Esophagus muscularis mucosa (tissue), 3 donors: ENCODE measurements around the gene ENKUR.

Source experiments
- CTCF ChIP-seq, 3 experiments: fragments of 200-600 bp in 2 of 3; fragments of 450-650 bp in 1 of 3; sonication (generic) in 2 of 3; IDR thresholded peaks; one replicate each; pipeline ENCODE4 v1.5.1; 2017 to 2019; ENCODE audit warnings: antibody characterized with exemption in 3 of 3, mild to moderate bottlenecking in 2 of 3, moderate library complexity in 1 of 3
- POLR2AphosphoS5 ChIP-seq, 2 donors: sonication (generic); formaldehyde crosslinking; IDR thresholded peaks; one replicate each; pipeline ENCODE4 v1.6.1; 2017; ENCODE audit warnings: antibody characterized with exemption in 2 of 2

GRCh38 chr10:25023278-25023677, 7.3 kb upstream of the ENKUR start:
- no peak for TF ChIP-seq CTCF (IDR thresholded peaks at IDR 0.05)
- TF ChIP-seq POLR2AphosphoS5 (IDR thresholded peaks at IDR 0.05), result no peak
